Measurements from ENCODE around the gene STAC3. TPM values are rescaled to one million over a fixed set of nuclear protein-coding genes. Genes with fewer than 3 reads are reported as not detected.

Gene STAC3
- total RNA-seq, 1 donor from 2014 or later = 4.6 TPM

- TF ChIP-seq CTCF (IDR thresholded peaks at IDR 0.05) = no peak
- intact Hi-C loops (cut with micrococcal nuclease) = no loop called here
- Mint-ChIP-seq H3K4me1 (no peaks in the 10 kb centered on the region), H3K27ac (no peak overlapping the region), H3K9me3 (no peaks in the 10 kb centered on the region), H3K27me3 (no peaks in the 10 kb centered on the region), H3K36me3 (ENCODE audit: low read depth) (no peaks in the 10 kb centered on the region), H3K4me3 (no peak overlapping the region)
- CTCF ChIA-PET = no interaction called here
- DNase-seq (no peak), ATAC-seq (ENCODE audit: low read depth) (no peak)
- POLR2A ChIA-PET = no interaction called here
These were observed 49.4 kb downstream of the STAC3 start for GRCh38 chr12:57201631-57202030.

DNA sequence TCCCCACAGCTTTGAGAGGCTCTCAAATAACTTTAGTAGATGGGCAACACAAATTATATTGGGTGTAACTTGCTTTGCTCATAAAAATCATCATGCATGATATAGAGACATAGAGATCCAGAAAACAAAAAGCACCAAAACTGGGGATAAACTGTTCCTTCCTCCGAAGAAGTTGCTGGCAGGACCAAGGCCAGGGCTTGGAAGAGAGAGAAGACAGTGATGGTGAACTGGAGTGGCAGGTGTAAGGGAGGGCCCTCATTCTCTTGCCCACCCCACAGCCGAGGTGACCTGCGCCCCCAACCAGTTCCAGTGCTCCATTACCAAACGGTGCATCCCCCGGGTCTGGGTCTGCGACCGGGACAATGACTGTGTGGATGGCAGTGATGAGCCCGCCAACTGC lies 49.8 kb downstream of the STAC3 start:
- no peaks in the 10 kb centered on the region for H3K4me1 Mint-ChIP-seq
- no peak for DNase-seq
- no peak overlapping the region for H3K4me3 Mint-ChIP-seq
- ChIA-PET CTCF (no interaction called here), POLR2A (no interaction called here)
- TF ChIP-seq CTCF (IDR thresholded peaks at IDR 0.05) = no peak
- H3K27me3 Mint-ChIP-seq = no peaks in the 10 kb centered on the region
- no peaks in the 10 kb centered on the region for H3K36me3 Mint-ChIP-seq (ENCODE audit: low read depth)
- ATAC-seq (ENCODE audit: low read depth) = no peak
- no peaks in the 10 kb centered on the region for H3K9me3 Mint-ChIP-seq
- intact Hi-C loops (cut with micrococcal nuclease) = no loop called here
- no peak overlapping the region for H3K27ac Mint-ChIP-seq

GRCh38 chr12:57200497-57200896 lies 50.5 kb downstream of the STAC3 start:
- POLR2A ChIA-PET = no interaction called here
- intact Hi-C loops (cut with micrococcal nuclease) = no loop called here
- no peaks in the 10 kb centered on the region for H3K27me3 Mint-ChIP-seq
- no peak overlapping the region for H3K4me3 Mint-ChIP-seq
- CTCF ChIA-PET = no interaction called here
- H3K27ac Mint-ChIP-seq = no peak overlapping the region
- ATAC-seq (ENCODE audit: low read depth) (no peak), DNase-seq (no peak)
- H3K36me3 Mint-ChIP-seq (ENCODE audit: low read depth) = no peaks in the 10 kb centered on the region
- no peak for TF ChIP-seq CTCF (IDR thresholded peaks at IDR 0.05)
- H3K4me1 Mint-ChIP-seq = no peaks in the 10 kb centered on the region
- H3K9me3 Mint-ChIP-seq = no peaks in the 10 kb centered on the region

DNA sequence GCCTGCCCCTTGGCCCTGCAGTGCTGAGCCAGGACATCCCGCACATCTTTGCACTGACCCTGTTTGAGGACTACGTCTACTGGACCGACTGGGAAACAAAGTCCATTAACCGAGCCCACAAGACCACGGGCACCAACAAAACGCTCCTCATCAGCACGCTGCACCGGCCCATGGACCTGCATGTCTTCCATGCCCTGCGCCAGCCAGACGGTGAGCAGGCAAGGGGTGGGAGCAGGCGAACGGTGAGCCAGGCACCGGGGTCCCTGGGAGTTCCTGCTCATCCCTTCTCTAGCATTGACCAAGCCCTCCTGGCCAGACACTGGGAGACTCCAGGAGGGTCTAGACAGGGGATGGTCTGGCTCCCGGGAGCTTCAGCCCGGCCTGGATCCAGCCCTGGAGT lies 51.8 kb downstream of the STAC3 start:
- no peak for DNase-seq
- Mint-ChIP-seq H3K36me3 (ENCODE audit: low read depth) (no peaks in the 10 kb centered on the region), H3K4me3 (no peak overlapping the region), H3K27me3 (no peaks in the 10 kb centered on the region), H3K27ac (no peak overlapping the region), H3K4me1 (no peaks in the 10 kb centered on the region), H3K9me3 (no peaks in the 10 kb centered on the region)
- intact Hi-C loops (cut with micrococcal nuclease) = no loop called here
- no peak for ATAC-seq (ENCODE audit: low read depth)
- POLR2A ChIA-PET = no interaction called here
- no peak for TF ChIP-seq CTCF (IDR thresholded peaks at IDR 0.05)
- CTCF ChIA-PET = no interaction called here

- no peaks in the 10 kb centered on the region for H3K27me3 Mint-ChIP-seq
- intact Hi-C loops (cut with micrococcal nuclease) = no loop called here
- TF ChIP-seq CTCF (IDR thresholded peaks at IDR 0.05) = no peak
- CTCF ChIA-PET = no interaction called here
- H3K27ac Mint-ChIP-seq = no peak overlapping the region
- no peak overlapping the region for H3K4me3 Mint-ChIP-seq
- H3K4me1 Mint-ChIP-seq = no peaks in the 10 kb centered on the region
- ATAC-seq (ENCODE audit: low read depth) = no peak
- H3K9me3 Mint-ChIP-seq = no peaks in the 10 kb centered on the region
- POLR2A ChIA-PET = no interaction called here
- H3K36me3 Mint-ChIP-seq (ENCODE audit: low read depth) = no peaks in the 10 kb centered on the region
- no peak for DNase-seq
These were observed 52.7 kb downstream of the STAC3 start for GRCh38 chr12:57198329-57198728.
